ENCODE data around the gene DNAJC18. TPM values are rescaled to one million over a fixed set of nuclear protein-coding genes. Genes with fewer than 3 reads are reported as not detected.

DNAJC18 gene
- total and polyA plus RNA-seq, 8 donors: 1.1 to 5.8 (median 1.9) TPM

GRCh38 chr5:139406963-139407362, 32.4 kb downstream of the DNAJC18 start:
- WGBS, 2 donors: 65 to 80% methylated on average over 2 of the region's 2 CpGs
- H3K27me3 ChIP-seq: no peaks in the 10 kb centered on the region
- no peaks in the 10 kb centered on the region for H3K36me3 ChIP-seq
- no peak overlapping the region for H3K27ac ChIP-seq
- DNase-seq: no peak
- no peaks in the 10 kb centered on the region for H3K9me3 ChIP-seq
- no peak for TF ChIP-seq CTCF (IDR thresholded peaks at IDR 0.05)
- no peak for FAIRE-seq
- H3K4me3 ChIP-seq: no peak overlapping the region
- no peak for ATAC-seq
- peaks cover 0 to 5% (median 0%) of the 10 kb centered on the region in 3 donors for H3K4me1 ChIP-seq
- intact Hi-C loops (cut with DNase I): no loop called here

GRCh38 chr5:139404484-139404840, 34.9 kb downstream of the DNAJC18 start:
- ATAC-seq: no peak
- peak overlapping the region; percentile 58 to 90 (median 77) for H3K27ac ChIP-seq
- no peak for FAIRE-seq
- H3K4me3 ChIP-seq: peak overlapping the region in 2 of 4 donors; percentile 52 to 54
- intact Hi-C loops (cut with DNase I): no loop called here
- H3K9me3 ChIP-seq: no peaks in the 10 kb centered on the region
- peak in 1 of 6 donors; percentile 5 for DNase-seq
- peaks cover 0 to 5% (median 0%) of the 10 kb centered on the region in 3 donors for H3K4me1 ChIP-seq
- TF ChIP-seq CTCF (IDR thresholded peaks at IDR 0.05): no peak
- no peaks in the 10 kb centered on the region for H3K36me3 ChIP-seq
- 55 to 58% methylated on average over 5 of the region's 5 CpGs for WGBS, 2 donors
- H3K27me3 ChIP-seq: no peaks in the 10 kb centered on the region

GRCh38 chr5:139403787-139404483, 35.4 kb downstream of the DNAJC18 start, which contains the start of gene SPATA24:
Gene SPATA24, minus strand, starts transcription at chr5:139404089. Its CDS starts 29 bp downstream, at chr5:139404060.
- DNase-seq (peak; percentile 94 to 97 (median 95)), FAIRE-seq (no peak), ATAC-seq (peak; percentile 96 to 98 (median 98))
- no peaks in the 10 kb centered on the region for H3K36me3 ChIP-seq
- intact Hi-C loops (cut with DNase I): no loop called here
- H3K27ac ChIP-seq: peak within 1 kb of the TSS; percentile 58 to 90 (median 77)
- H3K9me3 ChIP-seq: no peaks in the 10 kb centered on the region
- no peak for TF ChIP-seq CTCF (IDR thresholded peaks at IDR 0.05)
- no peaks in the 10 kb centered on the region for H3K27me3 ChIP-seq
- 1% methylated on average over 41 of the region's 41 CpGs for WGBS, 2 donors
- H3K4me1 ChIP-seq: peaks cover 0 to 5% (median 0%) of the 10 kb centered on the region in 3 donors
- peak within 1 kb of the TSS; percentile 37 to 54 (median 50) for H3K4me3 ChIP-seq

GRCh38 chr5:139403418-139403786, 35.9 kb downstream of the DNAJC18 start:
- peak; percentile 1 to 5 (median 1) for ATAC-seq
- TF ChIP-seq CTCF (IDR thresholded peaks at IDR 0.05): no peak

More at GRCh38 chr5:139403418-139403786, 35.9 kb downstream of the DNAJC18 start:
- FAIRE-seq (no peak), DNase-seq (no peak)
- Histone ChIP-seq H3K27ac (peak overlapping the region; percentile 58 to 90 (median 77)), H3K27me3 (no peaks in the 10 kb centered on the region), H3K4me1 (peaks cover 0 to 5% (median 0%) of the 10 kb centered on the region in 3 donors), H3K4me3 (peak overlapping the region; percentile 37 to 54 (median 50)), H3K9me3 (no peaks in the 10 kb centered on the region), H3K36me3 (no peaks in the 10 kb centered on the region)
- 22 to 23% methylated on average over 7 of the region's 7 CpGs for WGBS, 2 donors
- intact Hi-C loops (cut with DNase I): no loop called here
